GM21619 (cell line): ENCODE results near the gene USP50.
"Not testable (repeated sequence)": the region's sequence is repeated elsewhere in the genome, so short reads cannot be mapped to it uniquely, and the experiment has no call there.

ENCODE experiments used
- ATAC-seq: cut with Tn5 transposase; IDR thresholded peaks from one replicate; pipeline ENCODE4 v1.9.1; 2021; ENCODE audit not compliant: unreplicated experiment

The USP50 gene

GRCh38 chr15:50546566-50546965 is at the start of gene USP50:
USP50 (minus strand) TSS chr15:50546666; CDS start chr15:50546525, 141 bp downstream.
- no peak for ATAC-seq

DNA sequence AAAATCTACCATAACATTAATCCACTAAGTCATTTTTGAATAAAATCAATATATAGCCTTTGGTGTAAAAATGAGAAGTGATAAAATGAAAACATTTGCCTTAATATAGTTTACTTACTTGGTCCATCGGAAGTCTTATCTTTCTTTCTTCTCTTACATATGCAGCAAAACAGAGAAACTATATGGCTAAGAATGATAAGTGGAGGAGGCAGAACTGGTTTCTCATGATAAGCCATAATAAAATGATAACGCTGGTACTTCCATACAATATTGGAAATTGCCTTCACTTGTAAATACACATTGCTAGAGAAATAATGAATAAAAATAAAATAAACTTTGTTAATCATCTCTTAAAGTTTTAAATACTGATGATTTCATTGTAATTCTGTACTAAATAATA is 47.8 kb upstream of the USP50 start:
- ATAC-seq, result no peak

- no peak for ATAC-seq
Measured at GRCh38 chr15:50593761-50594160, 47.3 kb upstream of the USP50 start.

- ATAC-seq, result no peak
Measured at GRCh38 chr15:50590288-50590687, 43.8 kb upstream of the USP50 start.

DNA sequence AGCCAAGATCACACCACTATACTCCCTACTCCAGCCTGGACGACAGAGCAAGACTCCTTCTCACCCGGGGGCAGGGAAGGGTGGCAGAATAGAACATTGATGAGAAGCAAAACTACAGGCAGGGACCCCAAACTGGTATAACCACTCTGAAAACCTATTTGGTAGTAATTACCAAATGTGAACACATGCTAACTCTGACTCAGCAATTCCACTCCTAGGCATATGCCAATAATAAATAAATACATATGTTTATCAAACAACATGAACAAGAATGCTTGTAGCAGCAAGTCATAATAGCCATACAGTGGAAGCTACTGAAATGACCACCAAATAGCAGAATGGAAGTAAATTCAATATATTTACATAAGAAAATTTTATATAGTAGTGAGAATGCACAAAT is 31.0 kb upstream of the USP50 start:
- no peak for ATAC-seq

DNA sequence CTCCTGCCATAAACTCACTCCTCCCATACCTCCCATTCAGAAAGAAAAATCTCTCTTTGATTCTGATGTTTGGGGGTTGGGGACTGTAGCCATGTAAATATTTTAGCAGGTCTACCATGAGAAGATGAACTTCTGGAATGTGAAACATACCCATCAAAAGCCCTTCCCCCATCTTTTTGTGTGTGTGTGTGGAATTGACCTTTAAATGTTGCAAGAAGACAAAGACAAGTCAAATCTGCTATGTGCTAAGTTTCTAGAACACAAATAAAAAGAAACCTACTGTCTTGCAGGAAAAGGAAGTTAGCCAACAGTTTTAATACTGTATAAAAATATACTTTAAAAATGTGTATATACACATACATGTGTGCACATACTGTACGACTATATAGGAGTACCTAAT is 29.7 kb upstream of the USP50 start:
- ATAC-seq, result no peak

DNA sequence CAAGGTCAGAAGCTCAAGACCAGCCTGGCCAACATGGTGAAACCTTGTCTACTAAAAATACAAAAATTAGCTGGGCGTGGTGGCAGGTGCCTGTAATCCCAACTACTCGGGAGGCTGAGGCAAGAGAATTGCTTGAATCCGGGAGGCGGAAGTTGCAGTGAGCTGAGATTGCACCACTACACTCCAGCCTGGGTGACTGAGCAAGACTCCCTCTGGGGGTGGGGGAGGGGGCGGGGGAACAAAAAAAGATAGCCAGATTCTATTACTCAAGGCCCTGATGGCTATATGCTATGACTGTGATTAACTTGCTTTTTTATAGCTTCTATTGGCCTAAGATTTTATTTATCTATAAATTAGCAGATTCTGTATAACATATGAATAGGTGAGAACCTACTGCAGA is 27.4 kb upstream of the USP50 start:
- not testable (repeated sequence) for ATAC-seq

GRCh38 chr15:50563756-50564155 is 17.3 kb upstream of the USP50 start:
- ATAC-seq, result no peak

- no peak for ATAC-seq
Measured at GRCh38 chr15:50562735-50563640, 16.5 kb upstream of the USP50 start.

DNA sequence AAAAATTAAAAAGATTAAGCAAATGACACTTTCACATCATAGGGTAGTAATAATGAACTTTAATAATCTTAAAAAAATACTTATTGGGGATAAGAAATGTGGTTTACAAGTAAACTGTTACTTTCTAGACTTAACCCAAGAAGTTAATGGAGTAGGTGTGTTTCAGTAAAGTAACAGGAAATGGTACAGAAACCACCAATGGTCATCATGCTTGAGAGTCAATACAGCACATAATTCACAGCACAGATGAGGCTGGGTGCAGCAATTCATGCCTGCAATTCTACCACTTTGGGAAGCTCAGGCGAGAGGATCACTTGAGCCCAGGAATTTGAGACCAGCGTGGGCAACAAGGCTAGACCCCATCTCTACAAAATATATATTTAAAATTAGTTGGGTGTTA is 11.5 kb upstream of the USP50 start:
- ATAC-seq, result no peak

- ATAC-seq, result no peak
Measured at GRCh38 chr15:50556642-50557371, 10.3 kb upstream of the USP50 start.

DNA sequence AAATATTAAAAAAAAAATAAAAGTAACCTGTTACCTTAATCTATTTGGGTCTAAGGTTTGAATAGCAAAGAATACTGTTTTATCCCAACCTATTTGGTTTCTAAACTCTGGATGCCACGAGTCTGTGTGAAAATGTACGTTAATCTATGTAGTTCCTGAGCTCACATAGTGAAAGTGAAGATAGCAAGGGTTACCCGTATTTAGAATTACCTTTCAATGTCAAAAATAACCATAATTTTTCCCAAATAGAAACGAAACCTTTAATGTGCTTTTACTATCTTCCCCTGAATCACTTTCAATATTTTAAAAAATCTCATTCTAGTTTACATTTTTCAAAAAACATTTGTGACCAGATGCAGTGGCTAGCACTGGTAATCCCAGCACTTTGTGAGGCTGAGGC is 5.8 kb upstream of the USP50 start:
- ATAC-seq, result no peak

GRCh38 chr15:50549326-50549725 is 2.9 kb upstream of the USP50 start:
- no peak for ATAC-seq

GRCh38 chr15:50544368-50544767 is 2.1 kb downstream of the USP50 start:
- ATAC-seq, result no peak

- no peak for ATAC-seq
Measured at GRCh38 chr15:50543556-50543955, 2.9 kb downstream of the USP50 start.

DNA sequence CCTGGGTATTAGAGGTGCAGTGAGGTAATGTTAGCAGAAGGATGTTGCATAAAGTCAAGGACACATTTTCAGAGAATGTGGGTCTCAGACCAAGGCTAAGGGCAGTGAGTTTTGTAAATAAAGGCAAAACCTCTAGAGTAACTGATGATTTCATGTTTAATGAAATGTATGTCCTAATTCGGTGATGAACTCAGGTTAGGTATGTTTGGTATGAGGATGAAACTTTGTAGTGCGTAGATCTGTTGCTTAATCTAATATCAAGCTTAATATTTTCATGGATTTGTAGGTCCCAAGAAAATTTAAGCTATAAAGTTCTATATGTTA is 3.6 kb downstream of the USP50 start:
- ATAC-seq, result no peak

DNA sequence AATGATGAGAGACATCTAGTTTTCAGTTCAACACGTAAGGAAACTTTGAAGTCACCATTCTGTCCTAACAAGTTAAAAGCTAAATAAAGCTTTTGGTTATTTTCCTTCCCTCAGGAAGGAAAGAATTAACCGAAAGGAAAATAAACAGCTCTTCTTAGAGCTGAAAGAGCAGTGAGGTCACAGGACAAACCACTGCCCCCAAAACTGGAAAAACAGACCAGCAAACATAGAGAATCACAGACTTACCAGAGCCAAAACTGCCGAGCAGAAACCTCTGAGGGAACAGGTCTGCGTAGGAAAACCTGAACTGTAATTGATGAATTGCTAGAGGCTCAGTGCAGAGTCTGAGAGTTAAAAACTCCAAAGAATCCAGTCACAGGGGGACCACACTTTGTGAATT is 14.7 kb downstream of the USP50 start:
- no peak for ATAC-seq

GRCh38 chr15:50531163-50531562 is 15.3 kb downstream of the USP50 start:
- ATAC-seq, result no peak

GRCh38 chr15:50523851-50524251 is 22.6 kb downstream of the USP50 start:
- no peak for ATAC-seq

DNA sequence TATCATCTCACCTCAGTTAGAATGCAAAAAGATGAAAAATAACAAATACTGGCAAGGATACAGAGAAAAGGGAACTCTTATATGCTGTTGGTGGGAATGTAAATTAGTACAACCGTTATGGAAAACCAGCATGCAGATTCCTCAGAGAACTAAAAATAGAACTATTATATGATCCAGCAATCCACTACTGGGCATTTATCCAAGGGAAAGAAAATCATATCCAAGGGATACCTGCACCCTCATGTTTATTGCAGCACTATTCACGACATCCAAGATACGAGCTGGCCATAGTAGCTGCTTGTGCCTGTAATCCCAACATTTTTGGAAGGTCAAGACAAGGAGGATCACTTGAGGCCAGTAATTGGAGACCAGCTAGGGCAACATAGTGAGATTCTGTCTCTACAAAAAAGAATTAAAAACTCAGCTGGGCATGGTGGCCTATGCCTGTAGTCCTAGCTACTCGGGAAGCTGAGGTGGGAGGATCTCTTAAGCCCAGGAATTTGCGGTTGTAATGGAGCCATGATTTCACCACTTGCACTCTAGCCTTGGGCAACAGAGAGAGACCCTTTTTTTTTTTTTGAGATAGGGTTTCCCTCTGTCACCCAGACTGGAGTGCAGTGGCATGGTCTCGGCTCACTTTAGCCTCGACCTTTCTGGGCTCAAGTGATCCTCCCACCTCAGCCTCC is 26.6 kb downstream of the USP50 start:
- no peak for ATAC-seq

DNA sequence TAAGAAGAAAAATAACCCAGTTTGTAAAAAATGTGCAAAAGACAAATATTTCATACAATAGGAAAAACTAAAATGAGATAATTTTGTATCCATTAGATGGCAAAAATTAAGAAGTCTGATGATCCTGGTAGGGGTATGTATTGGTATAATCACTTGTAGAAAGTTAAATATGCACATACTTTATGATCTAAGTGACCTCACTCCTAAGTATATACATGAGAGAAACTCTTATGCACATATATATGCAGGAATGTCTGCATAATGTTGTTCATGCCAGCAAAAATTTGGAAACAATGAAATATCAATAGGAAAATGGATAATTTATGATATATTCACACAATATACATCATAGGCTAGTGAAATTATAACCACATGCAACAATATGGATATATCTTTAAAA is 33.5 kb downstream of the USP50 start:
- ATAC-seq, result no peak

GRCh38 chr15:50506121-50506520 is 40.3 kb downstream of the USP50 start:
- no peak for ATAC-seq
